OCI-LY7 (cell line): Measurements from ENCODE around the gene LAPTM5. TPM values are rescaled to one million over a fixed set of nuclear protein-coding genes. Genes with fewer than 3 reads are reported as not detected.
"Not testable (repeated sequence)": the region's sequence is repeated elsewhere in the genome, so short reads cannot be mapped to it uniquely, and the experiment has no call there.

ENCODE experiments used
- BruUV-seq: library from RNA; stranded (reverse); fragments of 400-500 nt; replicated peaks from 2 replicates; lab custom pipeline; 2021; lab: Mats Ljungman, UMichigan
- CTCF ChIA-PET: fragments of 300-600 bp; sonication (Branson Sonifier 250); formaldehyde crosslinking; loops from one replicate; lab custom pipeline; 2022; ENCODE audit warnings: antibody characterized with exemption; ENCODE audit not compliant: unreplicated experiment; lab: Charles Lee
- POLR2A ChIA-PET: fragments of 300-600 bp; sonication (Branson Sonifier 250); formaldehyde crosslinking; loops from one replicate; lab custom pipeline; 2022; ENCODE audit warnings: antibody characterized with exemption; lab: Charles Lee
- DNase-seq: peaks from one replicate; pipeline ENCODE4 v3.0.0-alpha.2; 2015; ENCODE audit warnings: low spot score
- H2AFZ ChIP-seq: fragments of 200-600 bp; sonication (generic), shearing (Covaris generic); 2 replicates; pipeline ENCODE4 v1.6.1; 2014; ENCODE audit warnings: mild to moderate bottlenecking, antibody characterized with exemption, low read length, moderate library complexity
- H3K27ac ChIP-seq: fragments of 200-600 bp; sonication (generic); 2 replicates; pipeline ENCODE4 v1.5.1; 2014; ENCODE audit warnings: mixed run types, low read depth, mild to moderate bottlenecking, moderate library complexity, low read length, inconsistent platforms; ENCODE audit not compliant: poor library complexity, severe bottlenecking
- H3K36me3 ChIP-seq: fragments of 200-600 bp; sonication (generic); 2 replicates; pipeline ENCODE4 v1.6.1; 2014; ENCODE audit warnings: mild to moderate bottlenecking, antibody characterized with exemption, low read length, moderate library complexity, mixed read lengths; ENCODE audit not compliant: insufficient read depth
- H3K4me1 ChIP-seq: fragments of 200-600 bp; sonication (generic); 2 replicates; pipeline ENCODE4 v1.5.1; 2014; ENCODE audit warnings: mild to moderate bottlenecking, low read length; ENCODE audit not compliant: insufficient read depth, poor library complexity, severe bottlenecking
- H3K4me2 ChIP-seq: fragments of 200-600 bp; sonication (generic); 2 replicates; pipeline ENCODE4 v1.6.1; 2014; ENCODE audit warnings: mild to moderate bottlenecking, low read length
- H3K4me3 ChIP-seq: fragments of 200-600 bp; sonication (generic); 2 replicates; pipeline ENCODE4 v1.5.1; 2014; ENCODE audit warnings: mild to moderate bottlenecking, low read depth, low read length; ENCODE audit not compliant: poor library complexity, severe bottlenecking
- H3K79me2 ChIP-seq: fragments of 200-600 bp; sonication (generic); 2 replicates; pipeline ENCODE4 v1.6.1; 2016; ENCODE audit warnings: low read depth, mild to moderate bottlenecking, low read length, moderate library complexity, mixed read lengths; ENCODE audit not compliant: insufficient read depth
- H3K9me2 ChIP-seq: fragments of 200-600 bp; sonication (generic); 2 replicates; pipeline ENCODE4 v1.6.1; 2016; ENCODE audit warnings: mild to moderate bottlenecking, low read length, mixed read lengths; ENCODE audit not compliant: insufficient read depth
- H3K9me3 ChIP-seq: fragments of 200-600 bp; sonication (generic); 2 replicates; pipeline ENCODE4 v1.6.1; 2014; ENCODE audit warnings: mild to moderate bottlenecking, mixed run types, low read length, mixed read lengths
- H4K20me1 ChIP-seq: fragments of 200-600 bp; sonication (generic); 2 replicates; pipeline ENCODE4 v1.6.1; 2014; ENCODE audit warnings: mild to moderate bottlenecking, antibody characterized with exemption, low read length, moderate library complexity, mixed read lengths; ENCODE audit not compliant: insufficient read depth
- CTCF ChIP-seq: fragments of 200-600 bp; sonication (generic); conservative IDR thresholded peaks from 2 replicates; pipeline ENCODE4 v1.5.1; 2014; ENCODE audit warnings: mild to moderate bottlenecking, antibody characterized with exemption, low read length, moderate library complexity, mixed read lengths
- EZH2phosphoT487 ChIP-seq: fragments of 200-600 bp; sonication (generic); IDR thresholded peaks from 2 replicates; pipeline ENCODE4 v1.6.1; 2018; ENCODE audit warnings: low read depth, borderline replicate concordance, mild to moderate bottlenecking, mixed run types, antibody characterized with exemption, low read length, moderate library complexity, mixed read lengths
- intact Hi-C: fragments of 100-400 bp; cut with micrococcal nuclease; formaldehyde crosslinking; loops from one replicate; pipeline ENCODE4 v1.10.0; 2022; ENCODE audit not compliant: unreplicated experiment
- total RNA-seq, 2 experiments: library from RNA; depleted of rRNA in 1 of 2; stranded (reverse); fragments of >200 nt in 1 of 2; shearing (Covaris generic) in 1 of 2; gene quantifications; 2 replicates each; pipeline ENCODE4 v1.2.3, GENCODE V29; 2014 to 2022

LAPTM5 gene
- total RNA-seq, 2 experiments from 2014 or later = 113 to 137 TPM

GRCh38 chr1:30768830-30769718, 11.5 kb upstream of the LAPTM5 start:
- CTCF ChIA-PET = interaction anchor here (1.0 kb wide), 1 partner anchor 48 kb away, joined by 4 read pairs; no protein-coding TSS in a partner anchor
- no peak overlapping the region for H3K27ac ChIP-seq
- BruUV-seq = no TSS peak
- H3K9me2 ChIP-seq = no peaks in the 10 kb centered on the region
- no peak overlapping the region for H3K4me3 ChIP-seq
- H3K4me1 ChIP-seq = peaks cover 5% of the 10 kb centered on the region
- H3K36me3 ChIP-seq = no peaks in the 10 kb centered on the region
- no peak for TF ChIP-seq CTCF
- no peak for TF ChIP-seq EZH2phosphoT487
- no peak overlapping the region for H2AFZ ChIP-seq
- no peaks in the 10 kb centered on the region for H3K79me2 ChIP-seq
- H3K9me3 ChIP-seq = no peaks in the 10 kb centered on the region
- no peaks in the 10 kb centered on the region for H4K20me1 ChIP-seq
- H3K4me2 ChIP-seq = no peak overlapping the region
- no peak for DNase-seq
- intact Hi-C loops = no loop called here
- POLR2A ChIA-PET = no interaction called here

GRCh38 chr1:30768159-30768829, 10.7 kb upstream of the LAPTM5 start:
- POLR2A ChIA-PET = no interaction called here
- H3K4me3 ChIP-seq = no peak overlapping the region
- no peak overlapping the region for H3K4me2 ChIP-seq
- H3K9me3 ChIP-seq = no peaks in the 10 kb centered on the region
- intact Hi-C loops = no loop called here
- no peak overlapping the region for H2AFZ ChIP-seq
- no TSS peak for BruUV-seq
- no peaks in the 10 kb centered on the region for H3K36me3 ChIP-seq
- no peak for TF ChIP-seq CTCF
- TF ChIP-seq EZH2phosphoT487 = no peak
- H3K79me2 ChIP-seq = no peaks in the 10 kb centered on the region
- CTCF ChIA-PET = interaction anchor here (0.5 kb wide), 1 partner anchor 405 kb away, joined by 6 read pairs; no protein-coding TSS in a partner anchor
- DNase-seq = no peak
- no peaks in the 10 kb centered on the region for H3K9me2 ChIP-seq
- no peak overlapping the region for H3K27ac ChIP-seq
- H4K20me1 ChIP-seq = no peaks in the 10 kb centered on the region
- H3K4me1 ChIP-seq = peaks cover 8% of the 10 kb centered on the region

- CTCF ChIA-PET, intact Hi-C loops, H4K20me1 ChIP-seq, POLR2A ChIA-PET, H3K4me3 ChIP-seq, H3K9me2 ChIP-seq, H3K27ac ChIP-seq, H3K4me2 ChIP-seq, BruUV-seq, H3K36me3 ChIP-seq, H3K9me3 ChIP-seq, DNase-seq, H2AFZ ChIP-seq, H3K79me2 ChIP-seq: not testable (repeated sequence)
- peaks cover 21% of the 10 kb centered on the region for H3K4me1 ChIP-seq
Measured at GRCh38 chr1:30766948-30767347, 9.4 kb upstream of the LAPTM5 start.
